Chondrocyte (in vitro differentiated cells): ENCODE data around the gene FBN2. TPM values are rescaled to one million over a fixed set of nuclear protein-coding genes. Genes with fewer than 3 reads are reported as not detected.
"Not testable (repeated sequence)": the region's sequence is repeated elsewhere in the genome, so short reads cannot be mapped to it uniquely, and the experiment has no call there.

Source experiments
- DNase-seq: peaks from one replicate; pipeline ENCODE4 v3.0.0; 2021; ENCODE audit warnings: mixed read lengths, low spot score
- H3K27ac Mint-ChIP-seq: one replicate; pipeline ENCODE4 v1.8.0; 2021; ENCODE audit warnings: mild to moderate bottlenecking, moderate library complexity, mixed read lengths; ENCODE audit not compliant: unreplicated experiment
- H3K27me3 Mint-ChIP-seq: 2 replicates; pipeline ENCODE4 v1.8.0; 2021; ENCODE audit warnings: low read depth, mixed read lengths
- H3K36me3 Mint-ChIP-seq: 2 replicates; pipeline ENCODE4 v1.8.0; 2021; ENCODE audit warnings: low read depth, mixed read lengths
- H3K4me1 Mint-ChIP-seq: 2 replicates; pipeline ENCODE4 v1.8.0; 2021; ENCODE audit warnings: low read depth, mild to moderate bottlenecking, mixed read lengths
- H3K4me3 Mint-ChIP-seq: one replicate; pipeline ENCODE4 v1.8.0; 2021; ENCODE audit warnings: mild to moderate bottlenecking, moderate library complexity, mixed read lengths; ENCODE audit not compliant: unreplicated experiment
- H3K9me3 Mint-ChIP-seq: 2 replicates; pipeline ENCODE4 v1.8.0; 2021; ENCODE audit warnings: low read depth, mixed read lengths
- total RNA-seq: library from RNA; stranded (reverse); gene quantifications from 3 replicates; pipeline ENCODE4 v1.2.1, GENCODE V29; 2021
- TF ChIP-seq, protein P1 (sequence below): fragments of 200-600 bp; sonication (generic); IDR thresholded peaks from 2 replicates; pipeline ENCODE4 v1.5.0; 2021; ENCODE audit warnings: antibody characterized with exemption, mild to moderate bottlenecking, moderate library complexity

FBN2 gene
- total RNA-seq, 1 donor from 2014 or later: 311 TPM

DNA sequence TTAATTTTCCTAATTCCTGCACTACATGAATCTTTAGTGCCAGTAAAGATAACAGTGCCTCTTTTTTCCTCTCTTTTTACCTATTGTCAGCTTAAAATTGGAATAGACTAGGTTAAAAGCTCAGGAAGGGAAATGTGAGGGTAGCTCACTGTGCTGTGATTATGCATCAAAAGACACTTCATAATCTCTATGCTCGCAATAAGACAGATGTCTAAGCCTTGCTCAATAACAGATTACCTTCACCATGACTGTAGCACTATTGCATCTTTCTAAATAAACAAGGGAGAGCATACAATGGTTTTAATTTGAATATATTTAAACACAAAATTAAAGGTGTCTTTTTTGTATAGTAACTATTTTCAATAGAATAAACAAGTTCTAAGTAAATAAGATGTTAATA lies 130.1 kb downstream of the FBN2 start:
- no peak overlapping the region for H3K27ac Mint-ChIP-seq
- no peak for DNase-seq
- no peaks in the 10 kb centered on the region for H3K9me3 Mint-ChIP-seq
- TF ChIP-seq, protein P1, sequence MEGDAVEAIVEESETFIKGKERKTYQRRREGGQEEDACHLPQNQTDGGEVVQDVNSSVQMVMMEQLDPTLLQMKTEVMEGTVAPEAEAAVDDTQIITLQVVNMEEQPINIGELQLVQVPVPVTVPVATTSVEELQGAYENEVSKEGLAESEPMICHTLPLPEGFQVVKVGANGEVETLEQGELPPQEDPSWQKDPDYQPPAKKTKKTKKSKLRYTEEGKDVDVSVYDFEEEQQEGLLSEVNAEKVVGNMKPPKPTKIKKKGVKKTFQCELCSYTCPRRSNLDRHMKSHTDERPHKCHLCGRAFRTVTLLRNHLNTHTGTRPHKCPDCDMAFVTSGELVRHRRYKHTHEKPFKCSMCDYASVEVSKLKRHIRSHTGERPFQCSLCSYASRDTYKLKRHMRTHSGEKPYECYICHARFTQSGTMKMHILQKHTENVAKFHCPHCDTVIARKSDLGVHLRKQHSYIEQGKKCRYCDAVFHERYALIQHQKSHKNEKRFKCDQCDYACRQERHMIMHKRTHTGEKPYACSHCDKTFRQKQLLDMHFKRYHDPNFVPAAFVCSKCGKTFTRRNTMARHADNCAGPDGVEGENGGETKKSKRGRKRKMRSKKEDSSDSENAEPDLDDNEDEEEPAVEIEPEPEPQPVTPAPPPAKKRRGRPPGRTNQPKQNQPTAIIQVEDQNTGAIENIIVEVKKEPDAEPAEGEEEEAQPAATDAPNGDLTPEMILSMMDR: no peak
- peaks cover 32% of the 10 kb centered on the region for H3K36me3 Mint-ChIP-seq
- no peak overlapping the region for H3K4me3 Mint-ChIP-seq
- H3K4me1 Mint-ChIP-seq: peaks cover 57% of the 10 kb centered on the region
- H3K27me3 Mint-ChIP-seq: no peaks in the 10 kb centered on the region

DNA sequence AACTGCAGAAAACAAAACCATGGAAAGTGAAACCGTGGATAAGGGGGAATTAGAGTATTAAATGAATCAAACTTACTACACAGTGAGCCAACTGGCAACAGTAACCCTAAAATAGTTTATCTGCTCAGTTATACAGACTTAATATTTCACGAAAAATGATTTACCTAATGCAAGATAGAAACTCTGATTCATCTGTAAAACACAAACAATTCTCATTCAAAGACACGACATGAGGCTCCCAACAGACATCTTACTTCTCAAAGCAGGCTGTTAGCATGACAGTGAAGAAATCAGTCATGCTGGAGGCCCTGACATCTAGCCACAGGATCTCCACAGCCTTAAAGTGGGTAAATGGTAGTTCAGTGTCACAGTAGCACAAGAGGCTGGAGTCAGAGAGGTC lies 131.2 kb downstream of the FBN2 start:
- Mint-ChIP-seq H3K27ac (peak overlapping the region; percentile 54), H3K4me1 (peaks cover 49% of the 10 kb centered on the region), H3K4me3 (no peak overlapping the region), H3K27me3 (no peaks in the 10 kb centered on the region), H3K9me3 (no peaks in the 10 kb centered on the region), H3K36me3 (peaks cover 32% of the 10 kb centered on the region)
- TF ChIP-seq, protein P1: no peak
- no peak for DNase-seq

DNA sequence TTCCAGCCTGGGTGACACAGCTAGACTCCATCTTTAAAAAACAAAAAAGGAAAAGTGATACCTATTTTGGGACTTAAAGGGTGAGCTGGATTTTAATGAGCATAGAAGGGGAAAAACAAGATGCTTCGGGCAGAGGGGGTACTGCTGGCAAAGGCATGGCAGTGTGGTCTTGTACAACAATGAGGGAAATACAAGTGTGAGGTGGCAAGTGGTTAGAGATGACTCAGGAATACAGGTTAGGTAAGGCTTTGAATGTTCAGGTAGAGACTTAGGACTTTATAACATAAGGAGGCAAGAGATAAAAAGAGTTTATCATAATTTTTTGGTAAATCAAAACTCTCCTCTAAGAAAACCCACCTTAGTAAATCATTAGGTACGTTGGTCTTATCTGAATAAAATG lies 132.9 kb downstream of the FBN2 start:
- DNase-seq: no peak
- H3K36me3 Mint-ChIP-seq: peaks cover 33% of the 10 kb centered on the region
- H3K27ac Mint-ChIP-seq: no peak overlapping the region
- TF ChIP-seq, protein P1: no peak
- no peaks in the 10 kb centered on the region for H3K27me3 Mint-ChIP-seq
- H3K4me1 Mint-ChIP-seq: peaks cover 41% of the 10 kb centered on the region
- no peaks in the 10 kb centered on the region for H3K9me3 Mint-ChIP-seq
- no peak overlapping the region for H3K4me3 Mint-ChIP-seq

DNA sequence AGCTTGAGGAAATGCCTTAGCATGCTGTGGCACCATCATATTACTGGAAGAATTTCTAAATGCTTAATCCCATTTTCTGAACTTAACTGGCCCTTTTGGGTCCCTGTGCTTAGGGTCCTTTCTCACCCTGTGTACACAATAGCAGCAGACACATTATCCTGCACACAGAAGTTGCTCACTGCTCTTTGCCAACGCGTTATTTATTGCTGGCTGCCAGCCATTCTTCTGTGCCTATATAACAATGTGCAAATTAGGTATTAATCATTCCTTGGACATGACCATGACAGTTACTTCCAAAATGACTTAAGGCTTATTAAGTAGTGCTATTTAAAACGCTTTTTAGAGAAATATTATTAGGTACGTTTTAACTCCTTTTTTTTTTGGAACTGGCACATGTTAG lies 134.7 kb downstream of the FBN2 start:
- Mint-ChIP-seq H3K4me1 (peaks cover 23% of the 10 kb centered on the region), H3K4me3 (no peak overlapping the region), H3K27ac (no peak overlapping the region), H3K36me3 (peaks cover 33% of the 10 kb centered on the region), H3K9me3 (no peaks in the 10 kb centered on the region), H3K27me3 (no peaks in the 10 kb centered on the region)
- TF ChIP-seq, protein P1: no peak
- no peak for DNase-seq

DNA sequence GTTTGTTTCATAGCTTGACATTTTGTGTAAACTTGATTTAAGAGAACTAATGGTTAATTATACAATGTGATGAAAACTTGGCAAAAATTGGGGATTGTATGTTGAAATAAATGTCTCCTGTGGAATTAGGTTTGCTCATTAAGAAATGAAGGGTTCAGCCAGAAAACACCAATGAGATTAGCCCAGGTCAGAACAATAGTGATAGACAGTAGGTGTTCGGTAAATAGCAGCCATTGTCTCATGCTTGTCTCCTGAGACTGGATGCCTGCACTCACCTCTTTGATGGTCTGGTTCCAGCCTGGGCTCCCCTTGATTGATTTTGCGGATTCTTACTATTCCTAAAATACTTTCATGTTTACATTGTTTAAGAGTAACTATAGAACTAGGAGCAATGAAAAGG lies 135.5 kb downstream of the FBN2 start:
- H3K27ac Mint-ChIP-seq: no peak overlapping the region
- no peaks in the 10 kb centered on the region for H3K9me3 Mint-ChIP-seq
- TF ChIP-seq, protein P1: no peak
- no peaks in the 10 kb centered on the region for H3K27me3 Mint-ChIP-seq
- peaks cover 18% of the 10 kb centered on the region for H3K4me1 Mint-ChIP-seq
- DNase-seq: no peak
- H3K4me3 Mint-ChIP-seq: no peak overlapping the region
- H3K36me3 Mint-ChIP-seq: peaks cover 29% of the 10 kb centered on the region

DNA sequence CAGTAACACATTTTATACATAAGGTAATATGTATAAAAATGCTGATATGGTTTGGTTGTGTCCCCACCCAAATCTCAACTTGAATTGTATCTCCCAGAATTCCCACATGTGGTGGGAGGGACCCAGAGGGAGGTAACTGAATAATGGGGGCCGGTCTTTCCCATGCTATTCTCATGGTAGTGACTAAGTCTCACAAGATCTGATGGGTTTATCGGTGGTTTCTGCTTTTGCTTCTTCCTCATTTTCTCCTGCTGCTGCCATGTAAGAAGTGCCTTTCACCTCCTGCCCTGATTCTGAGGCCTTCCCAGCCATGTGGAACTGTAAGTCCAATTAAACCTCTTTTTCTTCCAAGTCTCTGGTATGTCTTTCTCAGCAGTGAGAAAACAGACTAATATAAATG lies 137.3 kb downstream of the FBN2 start:
- H3K36me3 Mint-ChIP-seq: peaks cover 25% of the 10 kb centered on the region
- H3K27me3 Mint-ChIP-seq: not testable (repeated sequence)

More for the DNA sequence above, 137.3 kb downstream of the FBN2 start:
- H3K4me1 Mint-ChIP-seq: peaks cover 11% of the 10 kb centered on the region
- not testable (repeated sequence) for H3K27ac Mint-ChIP-seq, H3K9me3 Mint-ChIP-seq, DNase-seq, H3K4me3 Mint-ChIP-seq
